Measurements from ENCODE around the gene ASAP3. TPM values are rescaled to one million over a fixed set of nuclear protein-coding genes. Genes with fewer than 3 reads are reported as not detected.

Gene ASAP3
- total and polyA plus RNA-seq, 9 donors: 37.3 to 147 (median 91.0) TPM

GRCh38 chr1:23395154-23395724 lies 88.7 kb downstream of the ASAP3 start:
- no peaks in the 10 kb centered on the region for H3K27me3 ChIP-seq
- 21 to 23% (median 22%) methylated on average over 8 of the region's 8 CpGs for WGBS, 3 donors
- no peak for TF ChIP-seq EP300 (IDR thresholded peaks at IDR 0.05)
- peak in 1 of 3 donors; percentile 0 for TF ChIP-seq CTCF (IDR thresholded peaks at IDR 0.05)
- no peak for DNase-seq
- H3K36me3 ChIP-seq: no peaks in the 10 kb centered on the region
- peak overlapping the region; percentile 58 to 95 for H3K27ac ChIP-seq
- intact Hi-C loops (cut with DNase I): no loop called here
- H3K9me3 ChIP-seq: no peaks in the 10 kb centered on the region
- no peak overlapping the region for H3K4me3 ChIP-seq
- H3K4me1 ChIP-seq (ENCODE audit: insufficient read depth): peaks cover 19% of the 10 kb centered on the region

- 2 to 8% (median 7%) methylated on average over 7 of the region's 7 CpGs for WGBS, 3 donors
- H3K27ac ChIP-seq: peak overlapping the region; percentile 35 to 95
- H3K4me3 ChIP-seq: no peak overlapping the region
- peaks cover 19% of the 10 kb centered on the region for H3K4me1 ChIP-seq (ENCODE audit: insufficient read depth)
- TF ChIP-seq POLR2A (IDR thresholded peaks at IDR 0.05) (peak; percentile 52), CTCF (IDR thresholded peaks at IDR 0.05) (peak in 1 of 3 donors; percentile 10), EP300 (IDR thresholded peaks at IDR 0.05) (peak; percentile 93)
- H3K9me3 ChIP-seq: no peaks in the 10 kb centered on the region
- no peaks in the 10 kb centered on the region for H3K27me3 ChIP-seq
- H3K36me3 ChIP-seq: no peaks in the 10 kb centered on the region
- DNase-seq: peak; percentile 87 to 96 (median 92)
- intact Hi-C loops (cut with DNase I): no loop called here
These were observed 89.3 kb downstream of the ASAP3 start for GRCh38 chr1:23394684-23395083.

DNA sequence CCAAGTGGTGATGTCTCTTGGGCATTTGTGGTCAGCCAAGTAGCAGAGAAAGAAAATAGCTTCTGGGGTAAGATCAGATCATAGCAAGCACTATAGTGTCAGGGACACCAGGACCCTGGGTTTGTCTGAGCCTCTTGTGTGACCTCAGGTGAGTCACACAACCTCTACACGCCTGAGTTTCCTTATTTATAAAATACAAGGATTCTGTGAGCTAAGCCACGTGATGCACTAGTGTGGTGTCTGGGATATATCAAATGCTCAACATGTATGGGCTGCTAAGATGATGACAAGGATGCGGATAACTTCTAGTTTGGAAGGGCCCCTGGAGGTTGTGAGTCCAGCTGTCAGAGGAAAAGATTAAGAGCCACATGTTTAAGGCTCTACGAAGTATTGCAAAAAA lies 89.8 kb downstream of the ASAP3 start:
- Histone ChIP-seq H3K36me3 (no peaks in the 10 kb centered on the region), H3K27me3 (no peaks in the 10 kb centered on the region), H3K9me3 (no peaks in the 10 kb centered on the region), H3K4me1 (ENCODE audit: insufficient read depth) (peaks cover 19% of the 10 kb centered on the region), H3K4me3 (no peak overlapping the region), H3K27ac (peak overlapping the region; percentile 35 to 95)
- peak in 2 of 5 donors; percentile 46 to 64 for DNase-seq
- WGBS, 3 donors: 12 to 21% (median 18%) methylated on average over 4 of the region's 4 CpGs
- intact Hi-C loops (cut with DNase I): no loop called here
- TF ChIP-seq CTCF (IDR thresholded peaks at IDR 0.05) (no peak), EP300 (IDR thresholded peaks at IDR 0.05) (no peak), POLR2A (IDR thresholded peaks at IDR 0.05) (no peak)

DNA sequence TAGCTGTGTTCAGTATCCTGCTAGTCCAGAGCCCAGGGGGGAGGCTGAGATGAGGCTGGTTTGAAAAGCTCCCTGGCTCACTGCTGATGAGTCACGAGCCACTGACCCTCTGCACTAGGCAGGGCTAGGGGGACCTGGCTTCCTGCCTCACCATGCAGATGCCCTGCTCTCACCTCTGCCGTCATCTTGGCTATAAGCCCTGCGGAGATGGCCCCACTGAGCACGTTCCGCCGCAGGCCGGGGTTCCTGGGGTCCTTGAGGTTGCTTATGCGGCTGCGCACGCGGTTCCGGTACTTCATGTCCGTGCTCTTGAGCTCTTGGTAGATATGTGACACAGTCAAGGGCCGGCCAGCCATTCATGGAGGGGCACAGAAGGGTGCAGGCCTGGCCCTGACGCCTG lies 90.3 kb downstream of the ASAP3 start:
- WGBS, 3 donors: 23 to 39% (median 25%) methylated on average over 15 of the region's 15 CpGs
- TF ChIP-seq CTCF (IDR thresholded peaks at IDR 0.05) (no peak), EP300 (IDR thresholded peaks at IDR 0.05) (no peak), POLR2A (IDR thresholded peaks at IDR 0.05) (no peak)
- Histone ChIP-seq H3K4me3 (no peak overlapping the region), H3K36me3 (no peaks in the 10 kb centered on the region), H3K9me3 (no peaks in the 10 kb centered on the region), H3K4me1 (ENCODE audit: insufficient read depth) (peaks cover 19% of the 10 kb centered on the region), H3K27me3 (no peaks in the 10 kb centered on the region), H3K27ac (peak overlapping the region; percentile 35 to 95)
- intact Hi-C loops (cut with DNase I): no loop called here
- peak; percentile 87 to 94 (median 92) for DNase-seq
